ENCODE results near the gene CDH20.

- no peak for TF ChIP-seq EZH2 (IDR thresholded peaks at IDR 0.05)
- TF ChIP-seq POLR2AphosphoS5 (IDR thresholded peaks at IDR 0.05; ENCODE audit: borderline replicate concordance, low read depth, low read length) = no peak
Observed at GRCh38 chr18:61435064-61435652, 101.9 kb downstream of the CDH20 start.

Data from SK-N-MC (cell line).